GM12873 (cell line): ENCODE measurements around the gene DNAAF5.

Experiments used
- TF ChIP-seq, protein P1 (sequence below): IDR thresholded peaks from 2 replicates; pipeline ENCODE4 v1.5.1; 2012; ENCODE audit warnings: low read depth, mild to moderate bottlenecking, moderate library complexity, low read length, control low read depth; ENCODE audit not compliant: insufficient read depth; ENCODE audit errors: missing control alignments

Gene DNAAF5

GRCh38 chr7:831596-832166, 105.2 kb downstream of the DNAAF5 start:
- TF ChIP-seq, protein P1, sequence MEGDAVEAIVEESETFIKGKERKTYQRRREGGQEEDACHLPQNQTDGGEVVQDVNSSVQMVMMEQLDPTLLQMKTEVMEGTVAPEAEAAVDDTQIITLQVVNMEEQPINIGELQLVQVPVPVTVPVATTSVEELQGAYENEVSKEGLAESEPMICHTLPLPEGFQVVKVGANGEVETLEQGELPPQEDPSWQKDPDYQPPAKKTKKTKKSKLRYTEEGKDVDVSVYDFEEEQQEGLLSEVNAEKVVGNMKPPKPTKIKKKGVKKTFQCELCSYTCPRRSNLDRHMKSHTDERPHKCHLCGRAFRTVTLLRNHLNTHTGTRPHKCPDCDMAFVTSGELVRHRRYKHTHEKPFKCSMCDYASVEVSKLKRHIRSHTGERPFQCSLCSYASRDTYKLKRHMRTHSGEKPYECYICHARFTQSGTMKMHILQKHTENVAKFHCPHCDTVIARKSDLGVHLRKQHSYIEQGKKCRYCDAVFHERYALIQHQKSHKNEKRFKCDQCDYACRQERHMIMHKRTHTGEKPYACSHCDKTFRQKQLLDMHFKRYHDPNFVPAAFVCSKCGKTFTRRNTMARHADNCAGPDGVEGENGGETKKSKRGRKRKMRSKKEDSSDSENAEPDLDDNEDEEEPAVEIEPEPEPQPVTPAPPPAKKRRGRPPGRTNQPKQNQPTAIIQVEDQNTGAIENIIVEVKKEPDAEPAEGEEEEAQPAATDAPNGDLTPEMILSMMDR = no peak

DNA sequence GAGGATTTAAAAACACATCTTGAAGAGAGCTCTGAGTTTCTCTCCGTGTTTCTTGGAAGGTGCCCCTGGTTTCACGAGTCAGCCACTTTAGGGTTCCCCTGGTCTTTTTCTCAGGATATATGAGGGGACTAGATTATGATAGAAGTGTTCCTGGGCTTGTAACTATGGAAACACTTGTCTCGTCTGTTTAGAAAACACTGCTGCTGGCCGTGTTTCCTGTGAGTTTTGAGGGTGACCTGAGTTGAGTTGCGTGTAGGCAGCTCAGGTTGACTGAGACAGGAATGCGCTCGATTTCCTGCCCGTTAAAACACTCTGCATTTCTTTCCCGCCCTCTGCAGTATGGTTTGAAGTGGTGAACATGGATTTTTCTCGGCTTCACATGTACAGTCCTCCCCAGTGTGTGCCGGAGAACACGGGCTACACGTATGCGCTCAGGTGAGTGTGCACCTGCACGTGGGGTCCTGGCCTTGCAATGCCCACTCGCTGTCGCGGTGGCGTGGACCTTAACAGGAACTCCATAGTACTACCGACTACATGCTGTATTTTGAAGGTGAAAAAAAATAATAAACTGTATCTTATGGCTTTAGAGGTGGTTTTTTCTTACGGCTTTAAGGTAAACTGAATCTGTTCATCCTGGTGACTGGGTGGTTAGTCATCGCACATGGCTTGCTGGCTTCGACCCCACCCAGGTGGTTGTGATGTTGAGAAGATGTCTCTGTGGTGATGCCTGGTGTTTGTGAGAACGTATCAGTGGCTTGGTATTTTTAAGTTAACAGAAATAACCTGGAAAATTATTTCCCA, 105.9 kb downstream of the DNAAF5 start, which contains the start of gene SUN1:
TSS of gene SUN1 (plus strand) at position 310 of the 801 bp plus-strand sequence. CDS start at position 359, 49 bp downstream.
- TF ChIP-seq, protein P1 = no peak

DNA sequence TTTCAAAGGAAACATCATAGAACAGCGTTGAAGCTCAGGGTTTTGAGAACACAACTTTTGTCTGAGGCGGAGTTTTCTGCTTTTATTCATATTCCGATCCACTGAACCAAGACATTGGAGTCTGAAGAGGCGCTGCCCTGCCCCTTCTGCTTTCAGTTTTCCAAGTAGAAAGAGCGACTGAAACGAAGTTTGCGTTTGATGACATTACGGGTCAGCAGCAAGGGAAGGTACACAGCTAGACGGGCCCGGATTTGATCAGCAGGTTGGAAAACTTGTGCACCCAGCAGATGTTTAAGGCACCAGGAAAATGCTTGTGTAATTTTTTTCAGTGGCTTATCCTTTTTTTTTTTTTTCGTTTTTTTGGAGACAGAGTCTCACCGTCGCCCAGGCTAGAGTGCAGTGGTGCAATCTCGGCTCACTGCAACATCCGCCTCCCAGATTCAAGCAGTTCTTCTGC, 106.5 kb downstream of the DNAAF5 start:
- TF ChIP-seq, protein P1 = no peak

GRCh38 chr7:833601-834258, 107.2 kb downstream of the DNAAF5 start:
- TF ChIP-seq, protein P1 = no peak

- TF ChIP-seq, protein P1 = no peak
These were observed 107.8 kb downstream of the DNAAF5 start for GRCh38 chr7:834277-834676.

DNA sequence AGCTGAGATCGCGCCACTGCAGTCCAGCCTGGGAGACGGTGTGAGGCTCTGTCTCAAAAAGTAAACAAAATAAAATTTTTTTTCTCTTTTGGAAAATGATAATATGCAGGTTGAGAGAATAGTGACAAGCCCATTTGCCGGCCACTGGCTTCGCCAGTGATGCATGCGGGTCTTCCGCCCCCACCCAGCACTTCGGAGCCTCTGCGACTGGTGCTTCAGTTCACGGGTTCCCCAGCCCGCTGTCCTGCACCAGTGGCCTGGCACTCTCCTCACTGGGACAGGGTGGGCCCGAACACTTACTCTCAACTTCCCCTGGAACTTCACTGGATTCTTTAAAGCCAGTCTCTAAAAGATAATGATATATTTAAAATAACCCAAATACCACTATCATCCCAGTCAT, 108.5 kb downstream of the DNAAF5 start:
- TF ChIP-seq, protein P1 = no peak
